Esophagus squamous epithelium (tissue), 5 donors: ENCODE measurements around the gene PAX8. TPM values are rescaled to one million over a fixed set of nuclear protein-coding genes. Genes with fewer than 3 reads are reported as not detected.

Experiments used
- DNase-seq: peaks from one replicate; lab custom pipeline; 2025; lab: John Stamatoyannopoulos, UW
- H3K27ac ChIP-seq, 4 donors: fragments of 200-600 bp; sonication (generic); one replicate each; pipeline ENCODE4 v1.5.1; 2016 to 2019; ENCODE audit warnings: mild to moderate bottlenecking in 1 of 4
- H3K27me3 ChIP-seq, 4 donors: fragments of 200-600 bp; sonication (generic); 1 replicate in 3 of 4; 2 replicates in 1 of 4; pipeline versions ENCODE4 v1.5.1 to v1.6.0; 2017 to 2021; ENCODE audit warnings: antibody characterized with exemption in 1 of 4
- H3K36me3 ChIP-seq, 3 donors: fragments of 200-600 bp; sonication (generic); one replicate each; pipeline ENCODE4 v1.5.1; 2016 to 2019
- H3K4me1 ChIP-seq, 3 donors: fragments of 200-600 bp; sonication (generic); one replicate each; pipeline ENCODE4 v1.5.1; 2017 to 2019
- H3K4me3 ChIP-seq, 4 donors: fragments of 200-600 bp; sonication (generic); 1 replicate in 3 of 4; 2 replicates in 1 of 4; pipeline ENCODE4 v1.5.1; 2016 to 2019; ENCODE audit warnings: mild to moderate bottlenecking in 2 of 4, moderate library complexity in 1 of 4
- H3K9me3 ChIP-seq, 3 donors: fragments of 200-600 bp; sonication (generic); one replicate each; pipeline ENCODE4 v1.5.1; 2016 to 2019
- POLR2A ChIP-seq, 4 donors: fragments of 450-650 bp; IDR thresholded peaks; one replicate each; pipeline ENCODE4 v1.6.1; 2017; ENCODE audit warnings: antibody characterized with exemption in 4 of 4, mild to moderate bottlenecking in 4 of 4, moderate library complexity in 3 of 4
- WGBS, 2 donors: methylation state at CpG; one replicate each; pipeline ENCODE4 v1.1.5; 2018; 5-methylcytosine and 5-hydroxymethylcytosine counted together
- intact Hi-C: fragments of 100-400 bp; cut with DNase I; formaldehyde crosslinking; loops from one replicate; pipeline ENCODE4 v1.15.0; 2022
- total RNA-seq, 4 donors: library from RNA; depleted of rRNA; stranded (reverse); fragments of >200 nt; gene quantifications; one replicate each; pipeline ENCODE4 v1.1.0, GENCODE V29; 2016
- TF ChIP-seq, protein P1 (sequence below), 6 experiments: fragments of 450-650 bp in 4 of 6; fragments of 200-600 bp in 2 of 6; sonication (generic) in 2 of 6; IDR thresholded peaks; one replicate each; pipeline ENCODE4 v1.5.1; 2016 to 2019; ENCODE audit warnings: antibody characterized with exemption in 6 of 6, mild to moderate bottlenecking in 4 of 6, moderate library complexity in 4 of 6
- donor health status: DM: yes; HTN: yes; CAD: no.

The PAX8 gene
- total RNA-seq, 4 donors from 2014 or later, result 0.32 to 7.6 (median 2.7) TPM

DNA sequence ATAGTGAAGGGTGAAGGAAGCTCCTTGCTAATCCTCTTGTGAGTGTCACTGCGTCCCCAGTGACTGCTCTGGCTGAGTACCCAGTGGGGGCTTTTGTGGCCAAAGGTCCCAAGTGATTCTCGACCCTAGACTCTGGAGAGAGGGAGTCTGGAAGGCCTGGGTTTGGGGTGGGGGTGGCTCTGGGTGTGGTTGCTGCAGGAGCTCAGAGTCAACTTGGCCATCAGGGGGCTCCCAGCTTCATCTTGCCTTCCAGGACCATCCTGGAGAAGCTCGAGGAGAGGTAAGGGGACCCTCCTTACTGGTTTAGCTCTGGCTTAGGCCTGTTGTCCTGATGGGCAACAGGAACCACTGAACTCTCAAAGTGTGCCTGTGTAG lies 104.4 kb downstream of the PAX8 start:
- 67% methylated on average over 1 of the region's 3 CpGs; no CpG with 5 or more reads in 1 of the 2 donors for WGBS, 2 donors
- H3K4me3 ChIP-seq, result peak overlapping the region; percentile 4 to 59 (median 34)

DNA sequence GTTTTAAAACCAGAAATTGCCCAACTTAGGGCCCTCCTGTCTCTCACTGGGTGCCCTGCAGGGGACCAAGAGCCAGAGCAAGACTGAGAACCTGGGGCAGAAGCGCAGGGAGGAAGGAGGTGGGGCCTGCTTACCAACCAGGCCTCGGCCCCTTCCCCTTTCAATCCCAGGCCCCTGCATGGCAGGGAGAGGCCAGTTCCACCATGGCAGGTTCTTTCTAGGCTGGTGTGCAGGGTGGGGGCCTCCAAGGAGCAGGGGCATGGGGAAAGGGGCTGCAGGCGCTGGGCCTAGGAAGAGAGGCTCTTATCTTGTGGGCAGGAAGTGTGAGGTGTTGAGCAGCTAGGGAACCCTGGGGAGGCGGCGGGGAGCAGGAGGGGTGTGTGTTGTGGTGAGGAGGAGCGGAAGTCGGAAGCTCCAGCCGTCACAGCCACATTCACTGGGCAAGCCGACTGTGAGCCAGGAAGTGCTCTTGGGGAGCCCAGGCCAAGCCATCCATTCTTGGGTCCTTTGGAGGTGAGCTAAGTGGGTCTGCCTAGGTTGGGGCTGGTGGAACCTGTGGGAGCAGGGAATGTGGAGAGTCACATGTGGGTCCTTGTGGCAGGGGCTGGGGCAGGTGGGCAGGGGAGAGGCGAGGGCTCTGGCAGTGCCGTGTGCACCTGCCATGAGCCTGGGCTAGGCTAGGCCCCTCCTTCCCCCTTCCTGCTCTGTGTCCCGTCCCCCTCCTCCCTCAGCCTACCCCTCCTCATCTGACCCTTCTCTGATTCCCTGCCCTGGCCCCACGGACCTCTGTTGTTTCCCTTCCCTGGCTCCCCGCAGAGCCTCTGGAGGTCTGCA lies 105.0 kb downstream of the PAX8 start, which contains the start of gene PSD4:
PSD4 (plus strand) TSS at position 430 of the 834 bp plus-strand sequence. CDS start 8,486 bp downstream, outside the sequence.
- peak in 1 of 4 donors; percentile 45 for TF ChIP-seq POLR2A (IDR thresholded peaks at IDR 0.05)
- TF ChIP-seq, protein P1, sequence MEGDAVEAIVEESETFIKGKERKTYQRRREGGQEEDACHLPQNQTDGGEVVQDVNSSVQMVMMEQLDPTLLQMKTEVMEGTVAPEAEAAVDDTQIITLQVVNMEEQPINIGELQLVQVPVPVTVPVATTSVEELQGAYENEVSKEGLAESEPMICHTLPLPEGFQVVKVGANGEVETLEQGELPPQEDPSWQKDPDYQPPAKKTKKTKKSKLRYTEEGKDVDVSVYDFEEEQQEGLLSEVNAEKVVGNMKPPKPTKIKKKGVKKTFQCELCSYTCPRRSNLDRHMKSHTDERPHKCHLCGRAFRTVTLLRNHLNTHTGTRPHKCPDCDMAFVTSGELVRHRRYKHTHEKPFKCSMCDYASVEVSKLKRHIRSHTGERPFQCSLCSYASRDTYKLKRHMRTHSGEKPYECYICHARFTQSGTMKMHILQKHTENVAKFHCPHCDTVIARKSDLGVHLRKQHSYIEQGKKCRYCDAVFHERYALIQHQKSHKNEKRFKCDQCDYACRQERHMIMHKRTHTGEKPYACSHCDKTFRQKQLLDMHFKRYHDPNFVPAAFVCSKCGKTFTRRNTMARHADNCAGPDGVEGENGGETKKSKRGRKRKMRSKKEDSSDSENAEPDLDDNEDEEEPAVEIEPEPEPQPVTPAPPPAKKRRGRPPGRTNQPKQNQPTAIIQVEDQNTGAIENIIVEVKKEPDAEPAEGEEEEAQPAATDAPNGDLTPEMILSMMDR (IDR thresholded peaks at IDR 0.05), result no peak
- peaks cover 0 to 22% (median 0%) of the 10 kb centered on the region in 3 donors for H3K4me1 ChIP-seq
- DNase-seq, result peak; percentile 73
- intact Hi-C loops, result no loop called here
- H3K9me3 ChIP-seq, result no peaks in the 10 kb centered on the region
- no peaks in the 10 kb centered on the region for H3K27me3 ChIP-seq
- no peaks in the 10 kb centered on the region for H3K36me3 ChIP-seq
- 69 to 75% methylated on average over 5 to 9 of the region's 14 CpGs for WGBS, 2 donors
- peak within 1 kb of the TSS; percentile 4 to 59 (median 34) for H3K4me3 ChIP-seq
- H3K27ac ChIP-seq, result peak within 1 kb of the TSS; percentile 30 to 83 (median 56)

More for the DNA sequence above, 104.4 kb downstream of the PAX8 start:
- peaks cover 0 to 22% (median 0%) of the 10 kb centered on the region in 3 donors for H3K4me1 ChIP-seq
- no peak for DNase-seq
- H3K27ac ChIP-seq, result peak overlapping the region; percentile 30 to 83 (median 56)
- intact Hi-C loops, result no loop called here
- no peaks in the 10 kb centered on the region for H3K27me3 ChIP-seq
- no peaks in the 10 kb centered on the region for H3K36me3 ChIP-seq
- no peaks in the 10 kb centered on the region for H3K9me3 ChIP-seq
- TF ChIP-seq, protein P1 (IDR thresholded peaks at IDR 0.05), result no peak
- no peak for TF ChIP-seq POLR2A (IDR thresholded peaks at IDR 0.05)

DNA sequence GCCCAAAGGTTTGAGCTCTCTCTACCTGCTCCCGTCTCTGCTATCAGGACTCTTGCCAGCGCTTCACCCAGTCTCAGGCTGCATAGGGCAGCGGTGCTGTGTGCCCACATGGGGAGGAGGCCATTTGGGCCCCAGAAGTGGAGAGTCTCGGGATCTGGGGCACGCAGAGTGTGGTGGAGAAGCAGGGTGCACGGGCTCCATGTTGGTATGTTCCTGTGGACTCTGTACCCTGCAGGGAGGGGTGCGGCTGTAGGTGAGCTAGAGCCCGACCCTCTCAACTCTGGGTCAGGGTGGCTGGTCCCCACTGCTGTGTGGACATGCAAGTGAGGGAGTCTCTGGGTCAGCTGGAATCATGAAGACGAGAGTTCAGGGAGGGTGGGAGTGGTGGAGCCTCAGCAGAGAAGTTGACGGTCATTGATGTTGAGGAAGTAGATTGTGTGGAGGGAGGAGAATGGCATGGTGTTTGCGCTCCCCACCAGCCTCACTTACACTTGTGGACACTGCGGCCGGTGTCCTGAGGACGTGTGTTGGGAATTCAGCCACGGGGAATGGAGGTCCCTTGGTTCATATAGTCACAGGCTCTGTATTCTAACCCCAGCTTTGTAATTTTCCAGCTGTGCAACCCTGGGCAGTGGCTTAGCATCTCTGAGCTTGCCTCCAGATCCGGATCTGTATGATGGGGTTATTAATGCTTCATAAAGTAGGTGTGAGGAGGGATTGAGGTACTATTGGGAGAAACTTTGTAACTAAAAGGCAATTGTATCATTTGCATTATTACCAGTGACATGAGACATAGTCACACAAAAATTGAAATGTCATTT lies 105.8 kb downstream of the PAX8 start:
- intact Hi-C loops, result no loop called here
- peak overlapping the region in 1 of 4 donors; percentile 37 for H3K4me3 ChIP-seq
- peak overlapping the region in 2 of 4 donors; percentile 72 to 83 for H3K27ac ChIP-seq
- H3K36me3 ChIP-seq, result no peaks in the 10 kb centered on the region
- no peaks in the 10 kb centered on the region for H3K27me3 ChIP-seq
- no peak for TF ChIP-seq POLR2A (IDR thresholded peaks at IDR 0.05)
- TF ChIP-seq, protein P1 (IDR thresholded peaks at IDR 0.05), result no peak
- H3K4me1 ChIP-seq, result peaks cover 0 to 22% (median 0%) of the 10 kb centered on the region in 3 donors
- WGBS, 2 donors, result 90% methylated on average over 5 to 11 of the region's 16 CpGs
- no peaks in the 10 kb centered on the region for H3K9me3 ChIP-seq
- no peak for DNase-seq

DNA sequence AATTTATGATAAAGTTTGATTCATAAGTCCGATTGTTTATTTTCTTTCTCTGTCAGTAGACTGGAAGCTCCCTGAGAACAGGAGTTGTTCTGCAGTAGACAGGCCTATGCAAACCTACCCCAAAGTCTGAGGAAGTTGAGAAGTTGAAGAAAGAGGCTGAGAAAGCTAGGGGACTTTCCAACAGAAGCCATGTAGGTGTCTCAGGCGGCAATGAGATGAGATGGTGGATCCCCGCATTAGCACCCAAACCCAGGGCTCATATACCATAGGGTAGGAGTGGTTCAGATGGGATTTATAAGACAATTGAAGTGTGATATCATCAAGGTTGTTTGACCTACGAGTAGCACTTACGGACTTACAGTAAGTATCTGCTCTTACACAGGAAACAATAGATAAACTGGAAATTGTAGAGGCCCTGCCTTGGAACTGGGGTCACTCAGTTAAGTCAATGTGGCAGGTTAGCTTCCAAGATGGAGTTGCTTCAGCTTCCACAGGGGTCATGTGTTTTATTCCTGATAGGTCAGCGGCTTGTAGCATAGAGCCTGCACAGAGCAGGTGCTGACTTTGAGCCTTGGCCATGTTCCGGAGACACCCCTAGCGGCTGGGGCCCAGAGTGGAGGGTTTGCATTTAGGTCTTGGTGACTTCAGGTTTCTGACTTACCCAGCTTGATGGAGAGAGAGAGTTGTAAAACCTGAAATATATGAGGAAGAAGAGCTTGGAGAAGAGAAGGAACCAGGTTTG lies 107.2 kb downstream of the PAX8 start:
- no peaks in the 10 kb centered on the region for H3K9me3 ChIP-seq
- H3K4me3 ChIP-seq, result no peak overlapping the region
- intact Hi-C loops, result no loop called here
- no peak for TF ChIP-seq POLR2A (IDR thresholded peaks at IDR 0.05)
- TF ChIP-seq, protein P1 (IDR thresholded peaks at IDR 0.05), result no peak
- WGBS, 2 donors, result 83 to 92% methylated on average over 6 to 8 of the region's 8 CpGs
- no peak overlapping the region for H3K27ac ChIP-seq
- no peaks in the 10 kb centered on the region for H3K27me3 ChIP-seq
- no peak for DNase-seq
- H3K36me3 ChIP-seq, result no peaks in the 10 kb centered on the region
- H3K4me1 ChIP-seq, result peaks cover 0 to 16% (median 4%) of the 10 kb centered on the region in 3 donors
